Measurements from ENCODE around the gene RHOV.

- no peak for TF ChIP-seq POLR2A (IDR thresholded peaks at IDR 0.05; ENCODE audit: low read length)
- TF ChIP-seq GATA1 (IDR thresholded peaks at IDR 0.05; ENCODE audit: low read depth, low read length): no peak
These were observed 41.1 kb downstream of the RHOV start for GRCh38 chr15:40832903-40833302.
